Kidney (tissue), 14 donors: ENCODE data around the gene PANK4. TPM values are rescaled to one million over a fixed set of nuclear protein-coding genes. Genes with fewer than 3 reads are reported as not detected.

Experiments used
- DNase-seq, 5 donors: peaks; one replicate each; pipeline ENCODE4 v3.0.0-alpha.2; 2013 to 2020
- FAIRE-seq: peaks from 2 replicates; lab custom pipeline; 2012; peaks lifted over from hg19 to GRCh38; lab: Jason Lieb, UNC
- H3K27ac ChIP-seq, 2 donors: one replicate each; pipeline ENCODE4 v1.7.0; 2013; ENCODE audit warnings: low read depth in 2 of 2, low read length in 2 of 2, inconsistent platforms in 1 of 2
- H3K27me3 ChIP-seq: one replicate; pipeline ENCODE4 v1.7.1; 2013; ENCODE audit warnings: low read length, inconsistent platforms; ENCODE audit not compliant: control insufficient read depth, insufficient read depth
- H3K36me3 ChIP-seq, 3 donors: one replicate each; pipeline versions ENCODE4 v1.7.0 to v1.7.1; 2013; ENCODE audit warnings: low read length in 3 of 3, control low read depth in 1 of 3, inconsistent platforms in 1 of 3; ENCODE audit not compliant: insufficient read depth in 3 of 3, control insufficient read depth in 2 of 3
- H3K4me1 ChIP-seq, 3 donors: one replicate each; pipeline versions ENCODE4 v1.7.0 to v1.7.1; 2013; ENCODE audit warnings: low read length in 3 of 3, inconsistent platforms in 1 of 3, low read depth in 1 of 3; ENCODE audit not compliant: control insufficient read depth in 2 of 3, insufficient read depth in 2 of 3
- H3K4me3 ChIP-seq, 3 donors: one replicate each; pipeline versions ENCODE4 v1.7.0 to v1.8.1; 2013; ENCODE audit warnings: low read length in 3 of 3, control low read depth in 1 of 3, inconsistent platforms in 1 of 3
- H3K9ac ChIP-seq, 3 donors: one replicate each; pipeline versions ENCODE4 v1.7.0 to v1.7.1; 2013; ENCODE audit warnings: low read length in 3 of 3, control low read depth in 1 of 3, inconsistent platforms in 1 of 3
- H3K9me3 ChIP-seq, 3 donors: one replicate each; pipeline versions ENCODE4 v1.7.0 to v1.7.1; 2013; ENCODE audit warnings: low read length in 3 of 3, control low read depth in 1 of 3, inconsistent platforms in 1 of 3; ENCODE audit not compliant: control insufficient read depth in 2 of 3, insufficient read depth in 1 of 3
- CTCF ChIP-seq: IDR thresholded peaks from 3 replicates; pipeline ENCODE4 v1.5.1; 2012; ENCODE audit warnings: mild to moderate bottlenecking, moderate library complexity, borderline replicate concordance; ENCODE audit not compliant: insufficient read depth; ENCODE audit errors: extremely low read depth
- intact Hi-C: fragments of 100-400 bp; cut with DNase I; formaldehyde crosslinking; loops from one replicate; pipeline ENCODE4 v1.11.1; 2022
- polyA plus RNA-seq: library from polyadenylated mRNA; stranded (reverse); fragments of 350-450 nt; fragmentation: Illumina TruSeq; extraction: RNeasy Lipid Tissue Mini Kit (QIAGEN cat#74804); gene quantifications from one replicate; pipeline ENCODE4 v1.2.3, GENCODE V29; 2014; ENCODE audit warnings: low read depth, low replicate concordance; ENCODE audit not compliant: insufficient read depth
- total RNA-seq: library from RNA; stranded (reverse); fragmentation: NEBNext Ultra II Directional; extraction: Animal tissue kit (Norgen Biotek cat#: 25700); gene quantifications from one replicate; pipeline ENCODE4 v1.2.1, GENCODE V29; 2021
- donor health status: control.
- donor health status: control.
- donor health status: control.
- donor health status: control.
- donor health status: control.
- donor health status: DM: yes; HTN: yes; CAD: no.
- donor health status: Normal renal cell carcinoma (clear cell type).

Gene PANK4
- total and polyA plus RNA-seq, 2 donors from 2014 or later: 13.3 to 33.7 TPM

GRCh38 chr1:2544093-2544874, 17.9 kb upstream of the PANK4 start:
- H3K27me3 ChIP-seq: no peaks in the 10 kb centered on the region
- DNase-seq: no peak
- no peak overlapping the region for H3K27ac ChIP-seq
- H3K9ac ChIP-seq: no peak overlapping the region
- FAIRE-seq: no peak
- no peaks in the 10 kb centered on the region for H3K9me3 ChIP-seq
- no peak for TF ChIP-seq CTCF
- H3K36me3 ChIP-seq: no peaks in the 10 kb centered on the region
- no peak overlapping the region for H3K4me3 ChIP-seq
- intact Hi-C loops: loop anchor here (10.0 kb wide), 1 partner anchor 129 kb away; the partner anchor contains the start of gene PEX10
- peaks cover 0 to 35% (median 17%) of the 10 kb centered on the region in 3 donors for H3K4me1 ChIP-seq

GRCh38 chr1:2543543-2544092, 17.2 kb upstream of the PANK4 start:
- no peak for TF ChIP-seq CTCF
- FAIRE-seq (no peak), DNase-seq (peak in 4 of 5 donors; percentile 63 to 85 (median 70))
- intact Hi-C loops: loop anchor here (10.0 kb wide), 1 partner anchor 129 kb away; the partner anchor contains the start of gene PEX10
- no peak overlapping the region for H3K27ac ChIP-seq
- H3K36me3 ChIP-seq: no peaks in the 10 kb centered on the region
- no peak overlapping the region for H3K9ac ChIP-seq
- no peaks in the 10 kb centered on the region for H3K9me3 ChIP-seq
- no peaks in the 10 kb centered on the region for H3K27me3 ChIP-seq
- peaks cover 0 to 30% (median 13%) of the 10 kb centered on the region in 3 donors for H3K4me1 ChIP-seq
- no peak overlapping the region for H3K4me3 ChIP-seq

- no peak overlapping the region for H3K27ac ChIP-seq
- no peak for TF ChIP-seq CTCF
- FAIRE-seq (no peak), DNase-seq (no peak)
- no peaks in the 10 kb centered on the region for H3K9me3 ChIP-seq
- H3K9ac ChIP-seq: no peak overlapping the region
- no peak overlapping the region for H3K4me3 ChIP-seq
- no peaks in the 10 kb centered on the region for H3K36me3 ChIP-seq
- intact Hi-C loops: loop anchor here (10.0 kb wide), 1 partner anchor 128 kb away; the partner anchor contains the start of gene PEX10
- H3K4me1 ChIP-seq: peaks cover 0 to 20% (median 3%) of the 10 kb centered on the region in 3 donors
- H3K27me3 ChIP-seq: no peaks in the 10 kb centered on the region
Observed at GRCh38 chr1:2542246-2542915, 16.0 kb upstream of the PANK4 start.
